A549 (cell line): Measurements from ENCODE around the gene ENTHD1.

ENCODE experiments used
- ATOH8 ChIP-seq: fragments of 250-450 bp; sonication (Bioruptor Pico); IDR thresholded peaks from 2 replicates; pipeline ENCODE4 v1.5.0; 2020; ENCODE audit warnings: low read depth, mild to moderate bottlenecking, moderate library complexity
- CHD2 ChIP-seq: fragments of 150-350 bp; IDR thresholded peaks from 2 replicates; pipeline ENCODE4 v1.6.1; 2014; ENCODE audit warnings: low read length; ENCODE audit not compliant: partially characterized antibody
- CTCF ChIP-seq: fragments of >200 bp; sonication (Bioruptor Twin); formaldehyde crosslinking; IDR thresholded peaks from 3 replicates; pipeline ENCODE4 v1.5.1; 2016
- EP300 ChIP-seq, 2 experiments: fragments of >200 bp; sonication (Bioruptor Twin); formaldehyde crosslinking; IDR thresholded peaks; 2 replicates in 1 of 2; 3 replicates in 1 of 2; pipeline ENCODE4 v1.6.1; 2016 to 2017
- ESRRA ChIP-seq: fragments of 150-350 bp; IDR thresholded peaks from 2 replicates; pipeline ENCODE4 v1.6.1; 2014; ENCODE audit warnings: mild to moderate bottlenecking, low read length, borderline replicate concordance
- MYC ChIP-seq: IDR thresholded peaks from 2 replicates; pipeline ENCODE4 v1.6.1; 2012; ENCODE audit warnings: mild to moderate bottlenecking, inconsistent platforms, low read length, improper control_type of control experiment, borderline replicate concordance
- PHF8 ChIP-seq: fragments of 200-600 bp; sonication (generic); IDR thresholded peaks from 2 replicates; pipeline ENCODE4 v1.6.1; 2016; ENCODE audit warnings: low read depth, mild to moderate bottlenecking, antibody characterized with exemption, moderate library complexity, borderline replicate concordance
- POLR2A ChIP-seq: IDR thresholded peaks from 2 replicates; pipeline ENCODE4 v1.6.1; 2012; ENCODE audit warnings: mild to moderate bottlenecking, low read length
- RAD21 ChIP-seq, 2 experiments: fragments of >200 bp in 1 of 2; sonication (Bioruptor Twin) in 1 of 2; formaldehyde crosslinking in 1 of 2; IDR thresholded peaks in 1 of 2; conservative IDR thresholded peaks in 1 of 2; 2 replicates in 1 of 2; 3 replicates in 1 of 2; pipeline ENCODE4 v1.6.1; 2012 to 2018; ENCODE audit warnings: inconsistent platforms in 1 of 2
- RCOR1 ChIP-seq: fragments of 150-350 bp; IDR thresholded peaks from 2 replicates; pipeline ENCODE4 v1.6.1; 2014; ENCODE audit warnings: antibody characterized with exemption, low read length, low read depth
- ZFP36 ChIP-seq: fragments of 450-650 bp; IDR thresholded peaks from 2 replicates; pipeline ENCODE4 v1.6.1; 2014; ENCODE audit warnings: borderline replicate concordance; ENCODE audit not compliant: partially characterized antibody
- TF ChIP-seq, protein P1 (sequence below): IDR thresholded peaks from 2 replicates; pipeline ENCODE4 v1.6.1; 2012

- TF ChIP-seq RCOR1 (no peak), CHD2 (no peak), PHF8 (no peak), CTCF (no peak), ESRRA (no peak), EP300 (IDR thresholded peaks at IDR 0.05) (no peak), ATOH8 (no peak), POLR2A (no peak), ZFP36 (no peak), RAD21 (conservative IDR thresholded peaks at IDR 0.05 in 1 of 2, IDR thresholded peaks at IDR 0.05 in 1 of 2) (no peak), MYC (no peak)
- TF ChIP-seq, protein P1, sequence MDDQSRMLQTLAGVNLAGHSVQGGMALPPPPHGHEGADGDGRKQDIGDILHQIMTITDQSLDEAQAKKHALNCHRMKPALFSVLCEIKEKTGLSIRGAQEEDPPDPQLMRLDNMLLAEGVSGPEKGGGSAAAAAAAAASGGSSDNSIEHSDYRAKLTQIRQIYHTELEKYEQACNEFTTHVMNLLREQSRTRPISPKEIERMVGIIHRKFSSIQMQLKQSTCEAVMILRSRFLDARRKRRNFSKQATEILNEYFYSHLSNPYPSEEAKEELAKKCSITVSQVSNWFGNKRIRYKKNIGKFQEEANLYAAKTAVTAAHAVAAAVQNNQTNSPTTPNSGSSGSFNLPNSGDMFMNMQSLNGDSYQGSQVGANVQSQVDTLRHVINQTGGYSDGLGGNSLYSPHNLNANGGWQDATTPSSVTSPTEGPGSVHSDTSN, result no peak
Measured at GRCh38 chr22:39933741-39934140, 40.2 kb upstream of the ENTHD1 start.
